Astrocyte (in vitro differentiated cells and primary cell): ENCODE results near the gene GRIK5. TPM values are rescaled to one million over a fixed set of nuclear protein-coding genes. Genes with fewer than 3 reads are reported as not detected.

Experiments used
- DNase-seq: peaks from one replicate; pipeline ENCODE4 v3.0.0-alpha.2; 2010; ENCODE audit warnings: low read depth
- FAIRE-seq: peaks from 2 replicates; lab custom pipeline; 2011; peaks lifted over from hg19 to GRCh38; lab: Jason Lieb, UNC
- H2AFZ ChIP-seq: 2 replicates; pipeline ENCODE4 v1.6.0; 2012; ENCODE audit warnings: low read depth, low read length, inconsistent platforms
- H3K27ac ChIP-seq: 2 replicates; pipeline ENCODE4 v1.5.1; 2011; ENCODE audit warnings: low read depth, low read length, inconsistent platforms
- H3K27me3 ChIP-seq: 2 replicates; pipeline ENCODE4 v1.6.0; 2011; ENCODE audit warnings: low read length, inconsistent platforms; ENCODE audit not compliant: insufficient read depth
- H3K36me3 ChIP-seq: 2 replicates; pipeline ENCODE4 v1.5.1; 2011; ENCODE audit warnings: low read length, inconsistent platforms; ENCODE audit not compliant: insufficient read depth
- H3K4me1 ChIP-seq: 2 replicates; pipeline ENCODE4 v1.5.1; 2011; ENCODE audit warnings: low read length, inconsistent platforms; ENCODE audit not compliant: insufficient read depth
- H3K4me2 ChIP-seq: 2 replicates; pipeline ENCODE4 v1.6.0; 2012; ENCODE audit warnings: low read length, inconsistent platforms
- H3K4me3 ChIP-seq: 2 replicates; pipeline ENCODE4 v1.5.1; 2011; ENCODE audit warnings: low read depth, mild to moderate bottlenecking, low read length, inconsistent platforms; ENCODE audit not compliant: insufficient read depth
- H3K79me2 ChIP-seq: 2 replicates; pipeline ENCODE4 v1.6.0; 2012; ENCODE audit warnings: mild to moderate bottlenecking, low read length, inconsistent platforms; ENCODE audit not compliant: insufficient read depth
- H3K9ac ChIP-seq: 2 replicates; pipeline ENCODE4 v1.6.0; 2012; ENCODE audit warnings: mild to moderate bottlenecking, low read length, inconsistent platforms
- H3K9me3 ChIP-seq: 2 replicates; pipeline ENCODE4 v1.5.1; 2012; ENCODE audit warnings: low read depth, mild to moderate bottlenecking, low read length, inconsistent platforms; ENCODE audit not compliant: insufficient read depth
- H4K20me1 ChIP-seq: 2 replicates; pipeline ENCODE4 v1.6.0; 2012; ENCODE audit warnings: low read length, inconsistent platforms; ENCODE audit not compliant: insufficient read depth
- H3K27ac Mint-ChIP-seq: one replicate; pipeline ENCODE4 v1.8.0; 2021; ENCODE audit warnings: mild to moderate bottlenecking, mixed read lengths; ENCODE audit not compliant: unreplicated experiment
- H3K27me3 Mint-ChIP-seq: one replicate; pipeline ENCODE4 v1.8.0; 2021; ENCODE audit warnings: low read depth, mixed read lengths; ENCODE audit not compliant: unreplicated experiment
- H3K36me3 Mint-ChIP-seq: one replicate; pipeline ENCODE4 v1.8.0; 2021; ENCODE audit warnings: low read depth, mixed read lengths; ENCODE audit not compliant: unreplicated experiment
- H3K4me1 Mint-ChIP-seq: one replicate; pipeline ENCODE4 v1.8.0; 2021; ENCODE audit warnings: low read depth, mixed read lengths; ENCODE audit not compliant: unreplicated experiment
- H3K4me3 Mint-ChIP-seq: one replicate; pipeline ENCODE4 v1.8.0; 2021; ENCODE audit warnings: mild to moderate bottlenecking, moderate library complexity, mixed read lengths; ENCODE audit not compliant: unreplicated experiment
- H3K9me3 Mint-ChIP-seq: one replicate; pipeline ENCODE4 v1.8.0; 2021; ENCODE audit warnings: mild to moderate bottlenecking, mixed read lengths; ENCODE audit not compliant: unreplicated experiment
- CTCF ChIP-seq: IDR thresholded peaks from 2 replicates; pipeline ENCODE4 v1.5.1; 2011; ENCODE audit warnings: low read depth, mild to moderate bottlenecking, inconsistent platforms, low read length, moderate library complexity; ENCODE audit not compliant: insufficient read depth
- EZH2 ChIP-seq: IDR thresholded peaks from 2 replicates; pipeline ENCODE4 v1.6.1; 2012; ENCODE audit warnings: mild to moderate bottlenecking, low read length, inconsistent platforms; ENCODE audit not compliant: insufficient read depth
- total RNA-seq: library from RNA; stranded (reverse); gene quantifications from 2 replicates; pipeline ENCODE4 v1.2.1, GENCODE V29; 2021

GRIK5 gene
- total RNA-seq, 1 donor from 2014 or later, result 9.2 TPM

DNA sequence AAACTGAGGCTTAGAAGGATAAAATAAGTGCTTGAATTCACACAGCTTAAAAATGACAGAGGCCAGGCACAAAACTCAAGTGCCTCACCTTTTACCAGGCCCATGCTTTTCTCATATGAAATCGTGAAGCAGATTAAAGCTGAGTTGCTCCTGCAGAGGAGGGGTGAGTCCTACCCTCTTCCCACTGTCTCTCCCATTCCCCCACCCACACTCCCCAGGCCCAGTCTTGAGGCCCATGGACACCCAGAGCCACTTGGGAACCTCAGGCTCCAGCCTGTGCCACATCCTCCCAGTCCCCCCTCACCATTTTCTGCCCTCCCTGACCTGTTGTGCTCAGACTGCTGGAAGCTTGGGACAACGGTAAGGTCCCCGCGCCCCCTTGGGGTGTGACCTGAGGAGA lies 23.5 kb upstream of the GRIK5 start:
- Mint-ChIP-seq H3K36me3 (peaks cover 4% of the 10 kb centered on the region), H3K9me3 (no peaks in the 10 kb centered on the region), H3K27ac (no peak overlapping the region), H3K4me1 (peaks cover 17% of the 10 kb centered on the region), H3K4me3 (no peak overlapping the region), H3K27me3 (peaks cover 10% of the 10 kb centered on the region)
- Histone ChIP-seq H3K27ac (no peak overlapping the region), H3K4me3 (no peak overlapping the region), H3K9me3 (no peaks in the 10 kb centered on the region), H3K27me3 (no peaks in the 10 kb centered on the region), H3K79me2 (no peaks in the 10 kb centered on the region), H2AFZ (no peak overlapping the region), H3K36me3 (no peaks in the 10 kb centered on the region), H3K4me2 (no peak overlapping the region), H3K9ac (no peak overlapping the region), H4K20me1 (no peaks in the 10 kb centered on the region), H3K4me1 (peaks cover 11% of the 10 kb centered on the region)
- DNase-seq (no peak), FAIRE-seq (no peak)
- TF ChIP-seq EZH2, result no peak
- TF ChIP-seq CTCF, result no peak

DNA sequence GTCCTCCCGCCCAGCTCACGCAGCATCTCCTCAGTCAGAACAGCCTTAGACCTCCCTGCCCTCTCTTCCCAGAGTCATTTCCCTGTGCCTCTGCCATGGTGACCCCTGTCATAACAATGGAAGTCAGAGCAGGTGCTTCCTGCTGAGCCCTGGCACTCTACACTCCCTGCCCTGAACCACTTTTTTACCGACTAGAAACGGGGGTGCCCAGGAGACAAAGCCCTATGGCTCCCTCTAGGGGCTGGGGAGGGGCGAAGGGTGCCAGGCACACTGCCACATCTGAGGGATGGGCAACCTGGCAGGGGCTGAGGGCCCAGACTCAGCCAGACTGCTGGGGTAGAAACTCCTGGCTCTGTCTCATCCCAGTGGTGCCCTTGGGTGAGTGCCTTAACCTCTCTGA lies 22.3 kb upstream of the GRIK5 start:
- Histone ChIP-seq H3K79me2 (no peaks in the 10 kb centered on the region), H3K4me3 (no peak overlapping the region), H4K20me1 (no peaks in the 10 kb centered on the region), H3K9ac (no peak overlapping the region), H3K27ac (no peak overlapping the region), H3K4me2 (no peak overlapping the region), H2AFZ (no peak overlapping the region), H3K9me3 (no peaks in the 10 kb centered on the region), H3K27me3 (no peaks in the 10 kb centered on the region), H3K36me3 (no peaks in the 10 kb centered on the region), H3K4me1 (peaks cover 22% of the 10 kb centered on the region)
- Mint-ChIP-seq H3K27me3 (peaks cover 10% of the 10 kb centered on the region), H3K4me3 (no peak overlapping the region), H3K27ac (no peak overlapping the region), H3K4me1 (peaks cover 24% of the 10 kb centered on the region), H3K36me3 (peaks cover 4% of the 10 kb centered on the region), H3K9me3 (no peaks in the 10 kb centered on the region)
- no peak for TF ChIP-seq EZH2
- TF ChIP-seq CTCF, result peak; percentile 22
- DNase-seq, result no peak
- FAIRE-seq, result no peak

DNA sequence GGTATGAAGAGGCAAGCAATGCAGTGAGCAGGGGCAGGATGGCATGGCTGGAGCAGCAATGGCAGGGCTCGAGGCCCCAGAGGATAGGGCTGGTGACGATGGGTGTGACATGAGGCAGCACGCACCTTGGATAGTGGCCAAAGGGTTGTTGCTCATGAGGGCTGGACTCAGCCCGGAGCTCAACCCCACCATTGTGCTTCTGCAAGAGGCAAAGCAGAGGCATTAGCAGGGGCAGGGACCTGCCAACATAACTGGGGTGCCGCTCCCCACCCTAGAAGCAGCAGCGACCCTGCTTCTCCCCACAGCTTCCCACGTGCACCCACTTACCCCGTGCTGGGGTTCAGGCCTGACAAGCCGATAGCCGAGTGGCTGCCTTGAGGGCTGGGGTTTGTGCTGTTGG lies 21.7 kb upstream of the GRIK5 start:
- no peaks in the 10 kb centered on the region for H4K20me1 ChIP-seq
- no peaks in the 10 kb centered on the region for H3K9me3 ChIP-seq
- H3K9me3 Mint-ChIP-seq, result no peaks in the 10 kb centered on the region
- H3K36me3 Mint-ChIP-seq, result peaks cover 4% of the 10 kb centered on the region
- no peak overlapping the region for H2AFZ ChIP-seq
- H3K27me3 ChIP-seq, result no peaks in the 10 kb centered on the region
- no peak for TF ChIP-seq CTCF
- no peak for TF ChIP-seq EZH2
- H3K4me1 Mint-ChIP-seq, result peaks cover 30% of the 10 kb centered on the region
- H3K9ac ChIP-seq, result no peak overlapping the region
- no peak overlapping the region for H3K4me3 Mint-ChIP-seq
- peaks cover 10% of the 10 kb centered on the region for H3K27me3 Mint-ChIP-seq
- H3K79me2 ChIP-seq, result no peaks in the 10 kb centered on the region
- no peak overlapping the region for H3K4me2 ChIP-seq
- DNase-seq (no peak), FAIRE-seq (no peak)
- peaks cover 25% of the 10 kb centered on the region for H3K4me1 ChIP-seq
- no peak overlapping the region for H3K27ac Mint-ChIP-seq
- no peak overlapping the region for H3K27ac ChIP-seq
- no peaks in the 10 kb centered on the region for H3K36me3 ChIP-seq
- no peak overlapping the region for H3K4me3 ChIP-seq
